GM18526 (cell line): ENCODE data around the gene KIAA1755.

ENCODE experiments used
- POLR2A ChIP-seq: IDR thresholded peaks from 3 replicates; pipeline ENCODE4 v1.6.1; 2011; ENCODE audit not compliant: insufficient read length; ENCODE audit errors: extremely low read depth

KIAA1755 gene

DNA sequence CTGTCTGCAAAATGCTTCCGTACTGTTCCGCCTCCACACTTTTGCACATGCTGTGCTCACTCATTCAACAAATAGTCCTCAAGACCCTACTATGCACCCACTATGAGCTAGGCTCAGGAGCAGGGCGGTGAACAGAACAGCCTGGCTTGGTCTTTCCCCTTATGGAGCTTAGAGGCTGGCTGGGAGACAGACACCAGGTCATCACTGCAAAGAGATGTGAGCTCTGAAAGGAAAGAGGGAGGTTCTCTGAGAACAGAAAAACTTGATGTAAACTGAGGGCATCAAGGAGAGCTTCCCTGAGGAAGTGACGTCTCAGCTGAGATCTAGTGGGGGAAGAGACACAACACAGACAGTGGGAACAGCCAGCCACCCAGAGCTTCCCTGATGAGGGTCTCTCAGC is 64.5 kb downstream of the KIAA1755 start:
- no peak for TF ChIP-seq POLR2A

DNA sequence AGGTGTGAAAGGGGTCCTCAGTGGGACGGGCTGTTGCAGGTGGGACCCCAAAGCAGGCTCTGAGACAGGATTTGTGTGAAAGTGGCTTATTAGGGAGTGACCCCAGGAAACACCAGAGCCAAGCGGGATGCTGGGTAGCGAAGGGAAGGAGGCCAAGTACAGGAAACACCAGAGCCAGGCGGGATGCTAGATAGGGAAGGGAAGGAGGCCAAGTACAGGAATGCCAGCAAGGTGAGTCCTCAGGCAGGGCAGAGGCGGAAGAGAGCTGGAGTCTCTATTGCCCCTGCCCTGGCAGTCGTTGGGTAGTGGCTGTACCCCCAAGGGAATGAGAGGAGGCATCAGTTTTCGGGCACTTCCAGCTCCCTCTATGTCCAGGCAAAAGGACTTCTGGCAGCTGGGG is 65.0 kb downstream of the KIAA1755 start:
- TF ChIP-seq POLR2A = no peak

DNA sequence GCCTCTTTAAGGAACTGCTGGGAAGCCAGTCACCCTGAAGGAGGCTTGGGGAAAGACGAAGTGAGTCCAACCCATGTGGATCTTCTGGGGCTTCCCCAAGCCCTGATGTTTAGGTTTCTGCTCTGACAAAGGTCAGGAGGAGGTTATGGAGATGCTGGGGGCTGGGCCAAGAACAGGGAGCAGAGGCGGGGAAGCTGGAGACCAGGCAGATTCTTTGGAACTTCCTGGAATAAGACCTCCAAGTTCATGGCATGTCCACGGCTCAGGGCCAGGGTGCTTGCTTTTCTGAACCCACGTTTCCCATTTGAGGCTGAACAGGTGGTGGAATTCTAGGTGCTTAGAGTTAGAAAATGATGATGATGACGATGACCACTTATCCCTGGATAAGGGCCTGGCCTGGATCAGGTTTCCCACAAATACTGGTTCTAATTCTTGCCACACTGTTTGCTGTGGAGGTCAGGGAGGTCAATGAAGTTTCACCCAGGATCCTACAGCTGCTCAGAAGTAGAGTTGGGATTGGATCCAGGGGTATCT is 65.5 kb downstream of the KIAA1755 start:
- TF ChIP-seq POLR2A = no peak

DNA sequence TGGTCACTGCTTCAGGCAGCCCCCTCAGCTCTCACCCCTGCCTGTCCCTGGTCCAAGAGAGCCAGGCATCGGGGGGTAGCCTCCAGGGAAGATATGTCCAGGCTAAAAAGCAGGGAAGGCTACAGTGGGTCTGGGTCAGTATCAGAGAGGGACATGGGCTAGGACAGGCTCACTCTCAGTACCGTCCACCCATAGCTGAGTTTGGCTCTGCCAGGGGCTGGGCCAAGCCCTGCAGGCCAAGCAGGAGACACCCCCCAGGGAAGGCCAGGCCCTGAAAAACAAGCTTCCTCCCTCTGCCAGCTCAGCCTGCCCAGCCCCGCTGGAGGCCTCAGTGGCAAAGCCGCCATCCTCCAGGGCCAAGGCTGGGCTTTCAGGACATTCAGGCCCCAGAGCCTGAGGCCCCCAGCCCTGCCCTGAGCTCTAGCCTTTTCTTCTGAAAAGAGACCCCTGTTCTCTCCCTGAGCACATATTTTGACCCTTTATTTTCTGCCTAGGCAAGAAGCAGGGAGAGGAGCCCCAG is 66.9 kb downstream of the KIAA1755 start:
- no peak for TF ChIP-seq POLR2A

DNA sequence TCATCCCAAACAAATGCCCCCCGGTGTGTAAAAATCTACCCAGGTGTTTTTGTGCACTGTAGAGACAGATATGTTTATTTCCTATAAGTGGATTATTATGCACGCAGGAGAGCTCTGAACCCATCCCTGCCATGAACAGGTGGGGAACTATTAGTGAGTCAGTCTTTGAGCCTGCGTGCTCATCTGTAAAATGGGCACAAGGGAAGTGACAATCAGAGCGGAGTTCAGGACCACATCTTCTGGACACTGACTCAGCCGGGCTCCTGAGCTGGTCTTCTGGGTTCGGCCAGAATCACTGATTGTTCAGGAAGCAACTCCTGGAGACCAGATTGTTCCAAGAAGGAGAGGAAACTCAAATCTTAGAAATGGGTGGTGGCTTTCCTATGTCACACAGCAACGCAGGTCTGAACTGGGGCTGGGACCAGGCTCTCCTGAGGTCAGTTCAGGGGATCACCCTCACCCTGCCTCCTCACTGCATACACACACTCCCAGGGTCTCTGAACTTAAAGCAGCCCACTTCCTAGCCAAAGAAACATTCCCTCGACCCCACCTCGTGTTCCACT is 68.1 kb downstream of the KIAA1755 start:
- no peak for TF ChIP-seq POLR2A

DNA sequence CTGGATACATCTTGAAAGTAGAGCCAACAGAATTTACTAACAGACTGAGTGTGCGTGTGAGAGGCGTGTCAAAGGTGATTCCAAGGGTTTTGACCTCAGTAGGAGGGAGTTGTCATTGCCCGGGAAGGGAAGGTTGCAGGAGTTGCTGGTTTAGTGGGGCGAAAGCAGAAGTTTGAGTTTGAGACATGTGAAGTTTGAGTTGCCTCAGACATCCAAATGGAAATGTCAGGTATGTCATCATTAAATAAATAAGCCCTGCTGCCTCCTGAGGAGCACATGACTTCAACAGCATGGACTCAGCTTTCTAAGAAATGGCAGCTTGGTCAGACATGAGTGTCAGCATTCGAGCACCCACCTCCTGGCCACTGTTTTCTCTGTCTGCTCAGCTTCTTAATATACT is 68.9 kb downstream of the KIAA1755 start:
- TF ChIP-seq POLR2A = no peak

DNA sequence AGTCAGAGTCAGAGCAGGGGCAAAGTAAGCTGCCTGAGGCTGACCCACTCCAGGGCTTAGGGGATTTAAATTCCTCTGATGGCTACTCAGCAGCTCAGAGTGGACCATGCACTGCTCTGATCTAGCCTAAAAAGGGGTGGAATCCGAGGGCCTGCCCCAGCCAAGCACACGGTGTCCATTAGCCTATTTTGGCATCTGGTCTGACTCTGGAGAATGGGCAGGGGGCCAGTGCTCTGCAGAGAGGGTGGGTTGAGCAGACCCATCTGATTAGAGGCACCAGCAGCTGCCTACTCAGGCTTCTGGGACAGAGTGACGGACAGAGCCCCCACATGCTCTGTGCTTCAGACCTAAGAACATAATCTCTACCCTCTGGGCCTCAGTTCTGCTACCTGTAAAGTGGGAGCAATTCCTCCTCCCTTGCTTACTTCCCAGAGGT is 69.6 kb downstream of the KIAA1755 start:
- no peak for TF ChIP-seq POLR2A

DNA sequence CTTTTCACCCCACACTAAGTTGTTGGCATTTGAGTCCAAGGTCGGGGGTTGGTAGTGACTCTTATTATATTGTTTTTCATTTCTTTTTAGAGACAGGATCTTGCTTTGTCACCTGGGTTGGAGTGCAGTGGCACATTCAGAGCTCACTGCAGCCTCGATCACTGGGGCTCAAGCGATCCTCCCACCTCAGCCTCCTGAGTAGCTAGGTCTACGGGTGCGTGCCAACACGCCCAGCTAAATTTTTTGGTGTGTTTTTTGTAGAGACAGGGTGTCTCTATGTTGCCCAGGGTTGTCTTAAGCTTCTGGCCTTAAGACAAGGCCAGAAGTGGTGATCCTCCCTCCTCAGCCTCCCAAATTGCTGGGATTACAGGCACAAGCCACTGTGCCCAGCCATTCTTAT is 70.4 kb downstream of the KIAA1755 start:
- TF ChIP-seq POLR2A = no peak

DNA sequence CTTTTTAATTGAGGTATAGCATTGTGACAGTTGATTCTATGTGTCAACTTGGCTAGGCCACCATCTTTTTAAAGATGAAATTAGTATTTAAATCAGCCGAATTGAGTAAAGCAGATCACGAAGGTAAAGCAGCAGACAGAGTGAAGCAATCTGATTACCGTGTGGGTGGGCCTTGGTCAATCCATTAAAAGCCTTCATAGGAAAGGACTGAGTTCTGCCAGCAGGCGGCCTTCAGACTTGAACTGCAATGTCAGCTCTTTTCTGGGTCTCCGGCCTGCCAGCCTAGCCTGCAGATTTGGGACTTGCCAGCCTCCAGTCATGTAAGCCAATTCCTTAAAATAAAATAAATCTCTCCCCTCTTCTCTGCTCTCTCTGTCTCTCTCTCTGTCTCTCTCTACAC is 73.0 kb downstream of the KIAA1755 start:
- no peak for TF ChIP-seq POLR2A

DNA sequence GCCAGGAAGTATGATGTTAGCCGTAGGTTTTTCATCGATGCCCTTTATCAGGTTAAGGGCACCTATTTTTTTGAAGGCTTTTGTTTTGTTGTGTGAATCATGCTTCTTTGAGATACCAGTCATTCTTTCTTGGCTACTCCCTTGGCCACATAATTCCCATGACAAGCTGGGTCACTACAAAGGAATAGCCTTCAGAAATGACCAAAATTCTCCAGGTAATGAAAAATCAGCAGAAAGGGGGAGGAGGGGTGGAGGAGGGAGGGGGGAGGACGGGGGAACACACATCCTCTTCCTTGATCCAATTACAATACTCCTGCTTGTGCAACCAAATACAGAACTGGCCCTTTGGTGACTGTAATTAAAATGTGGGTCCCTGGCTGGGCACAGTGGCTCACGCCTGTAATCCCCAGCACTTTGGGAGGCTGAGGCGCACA is 73.7 kb downstream of the KIAA1755 start:
- no peak for TF ChIP-seq POLR2A

DNA sequence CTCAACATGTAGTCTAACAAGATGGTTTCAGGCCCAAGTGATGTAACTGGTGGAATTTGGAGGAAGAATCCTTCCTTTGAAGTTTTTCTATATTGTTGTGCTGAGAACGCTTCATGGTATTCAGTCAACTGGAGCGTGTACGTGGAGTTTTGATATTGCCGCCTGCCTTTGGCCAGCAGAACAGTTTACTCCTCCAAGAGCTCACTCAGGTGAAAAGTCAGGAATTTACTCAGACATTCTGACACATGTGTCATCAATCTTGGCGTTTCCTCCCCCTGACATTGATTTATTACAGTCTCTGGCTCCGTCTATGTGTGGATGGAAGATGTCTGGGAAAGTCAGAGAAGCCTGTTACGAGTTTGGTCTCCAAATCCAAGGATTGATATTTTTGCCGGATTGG is 76.4 kb downstream of the KIAA1755 start:
- no peak for TF ChIP-seq POLR2A

DNA sequence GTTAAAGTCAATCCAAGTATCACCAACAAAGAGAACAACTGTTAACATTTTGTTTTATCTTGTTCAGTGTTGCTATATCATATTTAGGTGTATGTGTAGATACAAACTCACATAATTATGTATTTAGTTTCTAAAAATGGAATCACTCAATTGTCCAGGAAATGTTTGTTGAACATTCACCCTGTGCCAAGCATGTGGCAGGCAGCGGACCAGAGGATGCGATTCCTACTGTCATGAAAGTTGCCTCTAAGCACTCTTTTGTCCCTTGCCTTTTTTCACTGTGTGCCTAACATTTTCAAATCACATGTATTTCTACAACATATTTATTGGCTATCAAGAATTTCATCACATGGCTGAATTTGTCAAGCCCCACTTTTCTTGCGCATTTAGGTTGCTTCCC is 78.6 kb downstream of the KIAA1755 start:
- no peak for TF ChIP-seq POLR2A

DNA sequence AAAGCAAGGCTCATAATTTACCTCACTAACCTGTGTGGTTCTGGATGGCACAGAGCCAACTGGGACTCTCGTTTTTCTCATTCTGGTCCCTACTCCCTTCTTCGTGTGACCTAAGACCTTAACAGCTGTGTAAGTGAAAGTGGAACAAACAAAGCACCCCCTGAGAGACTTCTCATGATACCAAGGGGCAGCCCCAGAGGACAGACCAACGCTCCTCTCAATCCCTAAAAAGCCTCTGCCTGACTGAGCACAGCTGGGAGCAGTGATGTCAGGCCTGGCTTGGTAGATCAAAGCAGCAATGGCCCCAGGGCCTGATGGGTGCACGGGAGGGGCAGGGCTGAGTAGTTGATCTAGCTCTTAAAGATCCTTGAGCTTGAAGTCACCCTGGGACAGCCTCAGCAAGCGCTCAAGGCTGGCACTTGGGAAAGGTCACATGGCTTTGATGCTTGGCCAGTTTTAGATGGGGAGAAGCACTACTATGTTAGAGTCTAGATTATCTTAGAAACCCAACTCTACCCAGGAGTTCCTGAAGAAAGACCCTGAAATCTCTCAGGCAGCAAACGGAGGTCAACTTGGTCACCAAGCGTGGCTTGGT is 79.2 kb downstream of the KIAA1755 start:
- TF ChIP-seq POLR2A = no peak

DNA sequence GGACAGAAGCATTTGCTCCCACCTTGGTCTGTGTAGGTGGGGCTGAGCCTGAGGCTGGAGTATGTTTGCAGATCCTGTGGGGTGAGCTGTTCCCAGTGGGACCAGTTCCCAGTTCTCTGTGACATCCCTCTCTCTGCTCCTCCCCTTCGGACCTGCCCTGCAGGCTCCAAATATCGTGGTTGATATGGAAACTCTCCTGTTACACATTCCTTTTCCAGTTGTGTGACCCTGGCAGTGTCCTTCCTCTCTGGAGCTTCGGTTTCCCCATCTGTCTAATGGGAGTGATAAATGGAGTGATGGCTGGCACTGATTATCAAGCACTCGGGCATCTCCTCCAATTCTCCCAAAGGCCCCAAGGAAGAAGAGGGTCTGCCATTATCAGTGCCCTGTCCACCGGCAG is 79.8 kb downstream of the KIAA1755 start:
- TF ChIP-seq POLR2A = no peak

DNA sequence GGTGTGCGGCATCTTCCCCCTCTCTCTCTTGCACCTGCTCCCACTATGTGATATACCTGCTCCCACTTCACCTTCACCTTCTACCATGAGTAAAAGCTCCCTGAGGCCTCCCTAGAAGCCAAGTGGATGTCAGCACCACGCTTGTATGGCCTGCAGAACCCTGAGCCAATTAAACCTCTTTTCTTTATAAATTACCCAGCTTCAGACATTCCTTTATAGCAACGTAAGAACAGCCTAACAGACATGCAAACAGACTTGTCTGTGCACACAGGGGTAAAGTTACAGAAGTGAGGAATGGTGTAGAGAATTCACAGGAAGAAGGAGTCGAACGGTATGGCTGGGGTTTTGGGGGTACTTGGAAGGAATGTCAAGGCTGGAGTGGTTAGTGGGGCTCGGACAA is 80.7 kb downstream of the KIAA1755 start:
- no peak for TF ChIP-seq POLR2A

DNA sequence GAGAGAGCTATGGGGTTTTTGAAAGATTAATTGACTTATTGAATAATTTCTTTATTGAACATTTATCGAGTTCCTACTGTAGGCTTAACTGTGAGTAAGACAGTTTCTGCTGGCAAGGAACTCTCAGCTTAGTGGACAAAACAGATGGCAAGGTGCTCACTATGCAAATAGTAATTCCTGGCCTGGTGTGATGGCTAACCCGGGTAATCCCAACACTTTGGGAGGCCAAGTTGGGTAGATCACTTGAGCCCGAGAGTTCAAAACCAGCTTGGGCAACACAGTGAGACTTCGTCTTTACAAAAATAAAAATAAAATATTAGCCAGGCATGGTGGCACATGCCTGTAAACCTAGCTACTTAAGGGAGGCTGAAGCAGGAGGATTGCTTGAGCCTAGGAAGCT is 82.0 kb downstream of the KIAA1755 start:
- no peak for TF ChIP-seq POLR2A

DNA sequence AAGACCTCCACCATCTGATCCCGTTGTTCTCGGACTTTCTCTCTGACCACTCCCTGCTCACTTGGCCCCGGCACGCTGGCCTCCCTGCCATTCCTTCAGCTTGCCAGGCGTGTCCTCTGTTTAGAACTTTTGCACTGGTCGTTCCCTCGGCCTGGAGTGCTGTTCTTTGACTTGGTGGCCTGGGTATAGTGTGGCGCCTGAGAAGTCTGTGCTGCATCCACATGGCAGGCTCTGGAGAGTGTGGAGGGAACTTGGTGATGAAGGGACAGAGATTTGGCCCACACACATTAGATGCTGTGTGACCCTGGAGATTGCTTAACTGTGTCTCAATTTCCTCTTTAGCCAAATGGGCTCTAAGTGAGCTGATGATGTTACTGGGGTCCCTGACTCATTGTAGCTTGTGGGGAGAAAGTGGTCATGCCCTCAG is 82.5 kb downstream of the KIAA1755 start:
- no peak for TF ChIP-seq POLR2A
